Stimulated activated CD8-positive, alpha-beta memory T cell treated with anti-CD3 and anti-CD28 coated beads, Interleukin-2, amount 100 ng/mL, for 1 hour (primary cell): ENCODE measurements around the gene POR.
A peak's percentile ranks its signal among the peaks of the same experiment; 100 is the strongest.
"Not testable (repeated sequence)": the region's sequence is repeated elsewhere in the genome, so short reads cannot be mapped to it uniquely, and the experiment has no call there.

Experiments
- DNase-seq, 2 donors: peaks; one replicate each; pipeline ENCODE4 v3.0.0-alpha.2; 2020; ENCODE audit warnings: low read depth in 2 of 2

POR gene

DNA sequence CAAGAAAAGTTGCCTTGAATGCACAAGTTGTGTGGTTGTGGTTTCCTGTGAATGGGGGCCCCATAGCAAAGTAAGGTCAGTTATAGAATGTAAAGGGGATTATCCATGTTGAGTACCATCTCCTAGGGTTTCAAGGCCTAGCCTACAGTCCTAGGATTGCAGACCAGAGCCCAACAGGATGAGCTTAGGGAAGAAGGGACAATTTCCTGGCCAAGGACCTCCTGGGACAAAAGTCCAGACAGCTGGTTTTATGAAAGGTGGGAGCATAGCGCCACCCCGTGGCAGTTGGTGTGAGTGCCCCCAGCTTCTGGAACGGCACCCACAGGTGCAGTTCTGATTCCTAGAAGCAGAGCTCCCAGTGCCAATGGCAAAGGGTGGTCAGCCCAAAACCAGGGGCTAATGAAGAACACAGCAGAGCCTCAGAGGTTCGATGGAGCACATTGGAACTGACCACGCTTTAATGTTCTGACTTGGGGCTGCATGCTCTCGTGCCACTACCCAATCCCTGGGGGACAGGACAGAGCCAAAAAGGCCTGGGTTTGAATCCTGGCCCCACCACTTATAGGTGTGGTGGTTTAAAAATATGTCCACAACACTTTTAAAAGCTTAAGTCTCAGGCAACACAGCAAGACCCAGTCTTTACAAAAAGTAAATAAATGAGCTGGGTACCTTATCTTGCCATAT, 105.2 kb downstream of the POR start:
- peak; percentile 24 to 48 for DNase-seq

DNA sequence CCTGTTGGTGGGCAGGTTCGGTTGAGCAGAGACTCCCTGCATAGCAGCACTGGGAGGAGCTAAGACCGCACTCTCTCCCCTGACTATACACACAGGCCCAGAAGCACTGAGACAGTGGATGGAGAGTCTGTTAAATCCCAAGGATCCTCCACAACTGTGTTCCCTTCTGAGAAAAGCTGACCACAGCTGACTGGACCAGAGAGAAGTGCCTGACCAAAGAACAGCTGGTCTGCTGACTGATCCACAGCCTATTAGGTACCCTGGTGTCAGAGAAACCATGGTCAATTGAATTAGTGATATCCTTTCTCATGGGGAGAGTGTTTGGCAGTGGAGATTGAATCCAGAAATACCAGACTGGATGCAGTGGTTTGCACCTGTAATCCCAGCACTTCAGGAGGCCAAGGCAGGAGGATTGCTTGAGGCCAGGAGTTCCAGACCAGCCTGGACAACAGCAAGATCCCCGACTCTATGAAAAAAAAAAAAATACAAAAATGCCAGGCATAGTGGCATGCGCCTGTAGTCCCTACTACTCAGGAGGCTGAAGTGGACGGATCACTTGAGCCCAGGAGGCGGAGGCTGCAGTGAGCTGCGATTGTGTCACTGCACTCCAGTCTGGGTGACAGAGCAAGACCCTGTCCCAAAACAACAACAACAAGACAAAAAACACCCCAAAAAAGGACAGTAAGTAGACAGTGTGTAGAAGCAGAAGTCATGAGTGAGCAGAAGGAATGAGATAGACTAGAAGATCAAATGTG, 107.2 kb downstream of the POR start:
- no peak for DNase-seq

DNA sequence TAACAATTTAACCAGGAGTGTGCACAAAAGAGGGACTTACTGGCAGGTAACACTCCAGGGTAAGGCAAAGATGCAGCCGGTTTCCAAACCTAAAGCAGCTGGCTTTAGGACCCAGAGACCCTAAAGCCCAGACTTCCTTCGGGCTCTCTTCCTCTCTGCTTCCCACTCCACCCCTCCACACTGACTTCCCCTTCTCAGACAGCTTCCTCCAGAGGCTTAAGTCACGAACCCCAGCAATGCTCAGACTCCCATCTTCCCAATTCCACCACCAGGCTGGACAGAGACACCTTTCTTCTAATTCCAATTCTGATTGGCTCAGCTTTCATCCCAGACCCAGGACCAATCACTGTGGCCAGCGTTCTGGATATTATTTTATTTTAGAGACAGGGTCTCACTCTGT, 108.0 kb downstream of the POR start:
- no peak for DNase-seq

DNA sequence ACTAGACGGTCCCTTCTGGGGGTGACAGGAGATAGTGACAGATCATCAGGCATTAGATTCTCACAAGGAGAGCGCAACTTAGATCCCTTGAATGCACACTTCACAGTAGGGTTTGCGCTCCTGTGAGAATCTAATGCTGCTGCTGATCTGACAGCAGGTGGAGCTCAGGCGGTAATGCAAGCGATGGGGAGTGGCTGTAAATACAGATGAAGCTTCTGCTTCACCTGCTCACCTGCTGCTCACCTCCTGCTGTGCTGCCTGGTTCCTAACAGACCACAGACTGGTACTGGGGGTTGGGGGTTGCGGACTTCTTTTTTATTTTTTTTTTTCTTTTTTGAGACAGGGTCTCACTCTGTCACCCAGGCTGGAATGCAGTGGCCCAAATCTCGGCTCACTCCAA, 114.7 kb downstream of the POR start:
- not testable (repeated sequence) for DNase-seq

DNA sequence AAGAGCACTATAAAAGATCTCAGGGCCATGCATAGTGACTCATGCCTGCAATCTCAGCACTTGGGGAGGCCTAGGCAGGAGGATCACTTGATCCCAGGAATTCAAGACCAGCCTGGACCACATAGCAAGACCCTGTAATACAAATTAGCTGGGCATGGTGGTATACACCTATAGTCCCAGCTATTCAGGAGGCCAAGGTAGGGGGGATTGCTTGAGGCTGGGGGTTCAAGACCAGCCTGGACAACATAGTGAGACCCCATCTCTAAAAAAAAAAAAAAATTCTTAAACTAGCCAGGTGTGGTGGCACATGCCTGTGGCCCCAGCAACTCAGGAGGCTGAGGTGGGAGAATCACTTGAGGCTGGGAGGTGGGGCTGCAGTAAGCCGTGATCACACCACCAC, 117.0 kb downstream of the POR start:
- DNase-seq: no peak
